GM12878 (cell line): ENCODE results near the gene ALDH1A1. TPM values are rescaled to one million over a fixed set of nuclear protein-coding genes. Genes with fewer than 3 reads are reported as not detected.

ENCODE experiments used
- ATAC-seq: fragments of 200-7000 bp; cut with Tn5 transposase; 3 replicates; pipeline ENCODE4 v1.9.1; 2020; ENCODE audit warnings: mild to moderate bottlenecking, moderate library complexity
- BruUV-seq: library from RNA; stranded (reverse); fragments of 400-500 nt; replicated peaks from 2 replicates; lab custom pipeline; 2021; lab: Mats Ljungman, UMichigan
- CTCF ChIA-PET: fragments of 300-600 bp; sonication (Branson Sonifier 250); formaldehyde crosslinking; extraction: SDS; loops from one replicate; lab custom pipeline; 2021; ENCODE audit warnings: inconsistent platforms; lab: Yijun Ruan, JAX
- POLR2A ChIA-PET: fragments of 350-600 bp; formaldehyde crosslinking; extraction: SDS; loops from one replicate; lab custom pipeline; 2021; ENCODE audit warnings: inconsistent platforms; lab: Charles Lee
- RAD21 ChIA-PET: fragments of 300-600 bp; sonication (Branson Sonifier 250); formaldehyde crosslinking; loops from one replicate; lab custom pipeline; 2023; ENCODE audit warnings: antibody characterized with exemption; ENCODE audit not compliant: unreplicated experiment; lab: Charles Lee
- SMC1A ChIA-PET: fragments of 300-600 bp; sonication (Branson Sonifier 250); formaldehyde crosslinking; loops from one replicate; lab custom pipeline; 2023; ENCODE audit not compliant: unreplicated experiment, uncharacterized antibody; lab: Charles Lee
- DNase-seq: peaks from one replicate; pipeline ENCODE4 v3.0.0-alpha.2; 2011; ENCODE audit warnings: low read depth, low spot score
- FAIRE-seq: peaks from 3 replicates; lab custom pipeline; 2011; peaks lifted over from hg19 to GRCh38; lab: Jason Lieb, UNC
- H2AFZ ChIP-seq: 2 replicates; pipeline ENCODE4 v1.6.0; 2011; ENCODE audit warnings: low read depth, low read length, control low read depth; ENCODE audit not compliant: control insufficient read depth
- H3K27ac ChIP-seq: 2 replicates; pipeline ENCODE4 v1.5.1; 2011; ENCODE audit warnings: control low read depth; ENCODE audit not compliant: control insufficient read depth, insufficient read depth
- H3K27me3 ChIP-seq, 2 experiments: replicated peaks in 1 of 2; 2 replicates each; pipeline versions ENCODE4 v1.6.0 to v1.6.1; 2011; ENCODE audit warnings: low read length in 1 of 2; ENCODE audit not compliant: control insufficient read depth in 2 of 2, insufficient read depth in 2 of 2
- H3K36me3 ChIP-seq, 2 experiments: 2 replicates each; pipeline ENCODE4 v1.5.1; 2011; ENCODE audit warnings: low read length in 1 of 2; ENCODE audit not compliant: control insufficient read depth in 2 of 2, insufficient read depth in 2 of 2
- H3K4me1 ChIP-seq: 2 replicates; pipeline ENCODE4 v1.6.1; 2011; ENCODE audit warnings: mild to moderate bottlenecking, low read length, moderate library complexity, mixed read lengths; ENCODE audit not compliant: control insufficient read depth, insufficient read depth
- H3K4me2 ChIP-seq: 2 replicates; pipeline ENCODE4 v1.6.0; 2011; ENCODE audit warnings: control low read depth; ENCODE audit not compliant: control insufficient read depth, insufficient read depth
- H3K4me3 ChIP-seq: fragments of 200-600 bp; sonication (generic); 2 replicates; pipeline ENCODE4 v1.5.1; 2016
- H3K79me2 ChIP-seq: 2 replicates; pipeline ENCODE4 v1.6.0; 2011; ENCODE audit warnings: low read length; ENCODE audit not compliant: control insufficient read depth, insufficient read depth
- H3K9ac ChIP-seq: 2 replicates; pipeline ENCODE4 v1.8.0; 2011; ENCODE audit warnings: low read length, control low read depth, mixed read lengths; ENCODE audit not compliant: control insufficient read depth, insufficient read depth
- H3K9me3 ChIP-seq: replicated peaks from 3 replicates; pipeline ENCODE4 v1.5.1; 2011; ENCODE audit warnings: mild to moderate bottlenecking, low read length; ENCODE audit not compliant: control insufficient read depth, insufficient read depth
- H4K20me1 ChIP-seq: 2 replicates; pipeline ENCODE4 v1.6.0; 2011; ENCODE audit not compliant: control insufficient read depth, insufficient read depth
- BRCA1 ChIP-seq: IDR thresholded peaks from 2 replicates; pipeline ENCODE4 v1.6.1; 2011; ENCODE audit warnings: low read depth, low read length, improper control_type of control experiment
- CBX5 ChIP-seq: sonication (generic); IDR thresholded peaks from 2 replicates; pipeline ENCODE4 v1.6.1; 2016; ENCODE audit warnings: low read depth, moderate library complexity, mild to moderate bottlenecking, inconsistent platforms
- ELK1 ChIP-seq: IDR thresholded peaks from 2 replicates; pipeline ENCODE4 v1.6.1; 2012; ENCODE audit warnings: low read depth, low read length, improper control_type of control experiment
- RB1 ChIP-seq: fragments of 450-650 bp; formaldehyde crosslinking; IDR thresholded peaks from 2 replicates; pipeline ENCODE4 v1.6.1; 2017; ENCODE audit warnings: mild to moderate bottlenecking, borderline replicate concordance
- RFX5 ChIP-seq: IDR thresholded peaks from 2 replicates; pipeline ENCODE4 v1.6.1; 2011; ENCODE audit warnings: low read depth, low read length, improper control_type of control experiment
- SP1 ChIP-seq: IDR thresholded peaks from one replicate; pipeline ENCODE4 v1.6.1; 2011; ENCODE audit warnings: low read depth, low read length
- SREBF1 ChIP-seq: IDR thresholded peaks from 2 replicates; pipeline ENCODE4 v1.6.1; 2012; ENCODE audit warnings: mild to moderate bottlenecking, low read length
- ZZZ3 ChIP-seq: IDR thresholded peaks from 2 replicates; pipeline ENCODE4 v1.6.1; 2011; ENCODE audit warnings: low read depth; ENCODE audit not compliant: control insufficient read depth, insufficient read length
- WGBS: methylation state at CpG from one replicate; pipeline ENCODE4 v1.1.6; 2016; ENCODE audit warnings: low lambda C conversion rate; ENCODE audit not compliant: insufficient replicate concordance, insufficient coverage; ENCODE audit errors: missing lambda C conversion rate; 5-methylcytosine and 5-hydroxymethylcytosine counted together
- in situ Hi-C: fragments of 300-500 bp; cut with MboI; formaldehyde crosslinking; loops from 9 replicates; pipeline ENCODE4 v1.14.3; 2018; ENCODE audit warnings: mixed read lengths
- intact Hi-C: fragments of 100-400 bp; cut with micrococcal nuclease; formaldehyde crosslinking; loops from one replicate; pipeline ENCODE4 v1.14.2; 2022; ENCODE audit not compliant: unreplicated experiment
- polyA plus RNA-seq, 11 experiments: library from polyadenylated mRNA; depleted of rRNA in 4 of 11; unstranded in 6 of 11; stranded (reverse) in 5 of 11; fragments of >200 nt; fragmentation: Nextera tagmentation in 4 of 11; fragmentation: Illumina TruSeq in 1 of 11; extraction: Ambion mirVana in 4 of 11; extraction: Trizol in 1 of 11; gene quantifications; 1 replicate in 1 of 11; 2 replicates in 10 of 11; pipeline versions ENCODE4 v1.2.1 to v1.2.3, GENCODE V29; 2011 to 2016; ENCODE audit warnings: inconsistent platforms in 2 of 11, missing spikeins in 2 of 11, low read depth in 1 of 11
- total RNA-seq, 4 experiments: library from RNA; depleted of rRNA in 3 of 4; stranded (reverse); fragments of >200 nt in 3 of 4; fragmentation: Illumina TruSeq in 1 of 4; extraction: Trizol in 1 of 4; gene quantifications; 2 replicates each; pipeline versions ENCODE4 v1.2.1 to v1.2.3, GENCODE V29; 2013 to 2021

ALDH1A1 gene
- total and polyA plus RNA-seq, 10 of the 15 experiments (the other 5 are each of a cell fraction or from before 2014, with no cell fraction given), result 0.03 to 0.54 TPM; not detected in 8

GRCh38 chr9:72974501-72974900, 21.6 kb upstream of the ALDH1A1 start (continued):
- TF ChIP-seq ZZZ3, result no peak
- no peak for TF ChIP-seq RB1
- no peak for TF ChIP-seq RFX5

- ChIA-PET CTCF (no interaction called here), RAD21 (no interaction called here), POLR2A (no interaction called here), SMC1A (no interaction called here)
- FAIRE-seq (no peak), ATAC-seq (no peak), DNase-seq (no peak)
- Histone ChIP-seq H3K9me3 (no peaks in the 10 kb centered on the region), H3K36me3 (no peaks in the 10 kb centered on the region), H3K4me2 (no peak overlapping the region), H3K4me1 (no peaks in the 10 kb centered on the region), H3K9ac (no peak overlapping the region), H3K79me2 (no peaks in the 10 kb centered on the region), H3K27ac (no peak overlapping the region), H2AFZ (no peak overlapping the region), H3K4me3 (no peak overlapping the region), H3K27me3 (no peaks in the 10 kb centered on the region), H4K20me1 (no peaks in the 10 kb centered on the region)
- whole genome bisulfite sequencing, result 0% methylated on average over 2 of the region's 2 CpGs
- intact Hi-C loops, result no loop called here
- BruUV-seq, result no TSS peak
- no peak for TF ChIP-seq SREBF1
- no peak for TF ChIP-seq CBX5
- TF ChIP-seq ELK1, result no peak
- TF ChIP-seq SP1, result no peak
- no peak for TF ChIP-seq BRCA1
- in situ Hi-C loops, result no loop called here
These were observed 19.8 kb upstream of the ALDH1A1 start for GRCh38 chr9:72972636-72973035.
